IPS-15b (cell line): ENCODE results near the gene CDC42BPB.

Experiments used
- H3K27me3 ChIP-seq: one replicate; pipeline ENCODE4 v1.6.1; 2013; ENCODE audit warnings: low read length; ENCODE audit not compliant: control insufficient read depth, insufficient read depth
- H3K36me3 ChIP-seq: one replicate; pipeline ENCODE4 v1.6.1; 2013; ENCODE audit warnings: low read length; ENCODE audit not compliant: control insufficient read depth, insufficient read depth
- H3K4me1 ChIP-seq: one replicate; pipeline ENCODE4 v1.6.1; 2013; ENCODE audit warnings: mild to moderate bottlenecking, low read length; ENCODE audit not compliant: control insufficient read depth, insufficient read depth
- H3K4me3 ChIP-seq: one replicate; pipeline ENCODE4 v1.5.1; 2013; ENCODE audit warnings: low read depth, low read length
- H3K9ac ChIP-seq: one replicate; pipeline ENCODE4 v1.6.1; 2013; ENCODE audit warnings: low read depth, mild to moderate bottlenecking, low read length
- H3K9me3 ChIP-seq: one replicate; pipeline ENCODE4 v1.6.1; 2013; ENCODE audit warnings: mild to moderate bottlenecking, low read length; ENCODE audit not compliant: control insufficient read depth, insufficient read depth

The CDC42BPB gene

GRCh38 chr14:102971836-102972606 lies 85.3 kb downstream of the CDC42BPB start:
- H3K36me3 ChIP-seq = peaks cover 63% of the 10 kb centered on the region
- H3K9me3 ChIP-seq = no peaks in the 10 kb centered on the region
- no peaks in the 10 kb centered on the region for H3K4me1 ChIP-seq
- H3K4me3 ChIP-seq = no peak overlapping the region
- H3K9ac ChIP-seq = no peak overlapping the region
- no peaks in the 10 kb centered on the region for H3K27me3 ChIP-seq

GRCh38 chr14:102971314-102971713 lies 86.0 kb downstream of the CDC42BPB start:
- peaks cover 62% of the 10 kb centered on the region for H3K36me3 ChIP-seq

GRCh38 chr14:102970496-102970895 lies 86.9 kb downstream of the CDC42BPB start:
- no peak overlapping the region for H3K4me3 ChIP-seq
- peaks cover 59% of the 10 kb centered on the region for H3K36me3 ChIP-seq
- no peaks in the 10 kb centered on the region for H3K27me3 ChIP-seq
- no peak overlapping the region for H3K9ac ChIP-seq
- no peaks in the 10 kb centered on the region for H3K9me3 ChIP-seq
- H3K4me1 ChIP-seq = no peaks in the 10 kb centered on the region

More at GRCh38 chr14:102971314-102971713, 86.0 kb downstream of the CDC42BPB start:
- H3K27me3 ChIP-seq = no peaks in the 10 kb centered on the region
- no peaks in the 10 kb centered on the region for H3K4me1 ChIP-seq
- H3K4me3 ChIP-seq = no peak overlapping the region
- no peak overlapping the region for H3K9ac ChIP-seq
- no peaks in the 10 kb centered on the region for H3K9me3 ChIP-seq

- H3K9ac ChIP-seq = no peak overlapping the region
These were observed 87.4 kb downstream of the CDC42BPB start for GRCh38 chr14:102969901-102970300.

GRCh38 chr14:102969060-102969791 lies 88.1 kb downstream of the CDC42BPB start:
- peaks cover 62% of the 10 kb centered on the region for H3K36me3 ChIP-seq
- H3K9ac ChIP-seq = no peak overlapping the region
- H3K9me3 ChIP-seq = no peaks in the 10 kb centered on the region
- H3K4me1 ChIP-seq = no peaks in the 10 kb centered on the region
- H3K4me3 ChIP-seq = no peak overlapping the region
- no peaks in the 10 kb centered on the region for H3K27me3 ChIP-seq

More at GRCh38 chr14:102969901-102970300, 87.4 kb downstream of the CDC42BPB start:
- Histone ChIP-seq H3K4me1 (no peaks in the 10 kb centered on the region), H3K27me3 (no peaks in the 10 kb centered on the region), H3K36me3 (peaks cover 64% of the 10 kb centered on the region), H3K4me3 (no peak overlapping the region), H3K9me3 (no peaks in the 10 kb centered on the region)

- Histone ChIP-seq H3K9ac (no peak overlapping the region), H3K36me3 (peaks cover 62% of the 10 kb centered on the region), H3K4me1 (no peaks in the 10 kb centered on the region), H3K9me3 (no peaks in the 10 kb centered on the region), H3K4me3 (no peak overlapping the region), H3K27me3 (no peaks in the 10 kb centered on the region)
These were observed 89.0 kb downstream of the CDC42BPB start for GRCh38 chr14:102968306-102968705.

- Histone ChIP-seq H3K36me3 (peaks cover 60% of the 10 kb centered on the region), H3K4me3 (no peak overlapping the region), H3K27me3 (no peaks in the 10 kb centered on the region), H3K9ac (no peak overlapping the region), H3K9me3 (no peaks in the 10 kb centered on the region), H3K4me1 (no peaks in the 10 kb centered on the region)
These were observed 89.9 kb downstream of the CDC42BPB start for GRCh38 chr14:102967506-102967795.

- Histone ChIP-seq H3K9me3 (no peaks in the 10 kb centered on the region), H3K4me3 (no peak overlapping the region), H3K27me3 (no peaks in the 10 kb centered on the region), H3K36me3 (peaks cover 61% of the 10 kb centered on the region), H3K9ac (no peak overlapping the region), H3K4me1 (no peaks in the 10 kb centered on the region)
These were observed 90.5 kb downstream of the CDC42BPB start for GRCh38 chr14:102966681-102967505.

- Histone ChIP-seq H3K4me3 (no peak overlapping the region), H3K9me3 (no peaks in the 10 kb centered on the region), H3K4me1 (no peaks in the 10 kb centered on the region), H3K9ac (no peak overlapping the region), H3K36me3 (peaks cover 53% of the 10 kb centered on the region), H3K27me3 (no peaks in the 10 kb centered on the region)
These were observed 91.2 kb downstream of the CDC42BPB start for GRCh38 chr14:102965971-102966655.

- H3K27me3 ChIP-seq = no peaks in the 10 kb centered on the region
- H3K36me3 ChIP-seq = peaks cover 59% of the 10 kb centered on the region
- no peaks in the 10 kb centered on the region for H3K9me3 ChIP-seq
- H3K9ac ChIP-seq = no peak overlapping the region
- H3K4me3 ChIP-seq = no peak overlapping the region
- no peaks in the 10 kb centered on the region for H3K4me1 ChIP-seq
These were observed 92.1 kb downstream of the CDC42BPB start for GRCh38 chr14:102965282-102965681.

- H3K9me3 ChIP-seq = no peaks in the 10 kb centered on the region
- no peaks in the 10 kb centered on the region for H3K27me3 ChIP-seq
- no peak overlapping the region for H3K9ac ChIP-seq
- H3K36me3 ChIP-seq = peaks cover 52% of the 10 kb centered on the region
- H3K4me1 ChIP-seq = no peaks in the 10 kb centered on the region
- H3K4me3 ChIP-seq = no peak overlapping the region
These were observed 93.1 kb downstream of the CDC42BPB start for GRCh38 chr14:102964152-102964730.
